HepG2 (cell line): ENCODE data around the gene CDC42EP5. TPM values are rescaled to one million over a fixed set of nuclear protein-coding genes. Genes with fewer than 3 reads are reported as not detected.

Source experiments
- ASH2L ChIP-seq: fragments of 300-600, 200-600 bp; sonication (generic); IDR thresholded peaks from 2 replicates; pipeline ENCODE4 v1.7.0; 2017; ENCODE audit warnings: low read depth, mild to moderate bottlenecking, moderate library complexity, mixed read lengths, low read length; ENCODE audit not compliant: insufficient read length
- ZNF747 ChIP-seq: sonication (generic); formaldehyde crosslinking; IDR thresholded peaks from 2 replicates; pipeline ENCODE4 v1.8.1; 2023; ENCODE audit warnings: missing genetic modification reagents, mild to moderate bottlenecking, borderline replicate concordance
- polyA plus RNA-seq, 8 experiments: library from polyadenylated mRNA; depleted of rRNA in 3 of 8; stranded (reverse) in 7 of 8; unstranded in 1 of 8; fragments of >200 nt; fragmentation: Illumina TruSeq in 4 of 8; extraction: Trizol in 4 of 8; gene quantifications; 2 replicates each; pipeline versions ENCODE4 v1.2.1 to v1.2.3, GENCODE V29; 2011 to 2016; ENCODE audit warnings: low read depth in 4 of 8, missing spikeins in 1 of 8, mixed read lengths in 1 of 8; ENCODE audit not compliant: insufficient read depth in 1 of 8
- total RNA-seq, 5 experiments: library from RNA; depleted of rRNA; stranded (reverse); fragments of >200 nt; fragmentation: Illumina TruSeq; extraction: Trizol; gene quantifications; 2 replicates each; pipeline ENCODE4 v1.2.3, GENCODE V29; 2016; ENCODE audit warnings: low read depth in 1 of 5
- TF ChIP-seq, protein P1 (sequence below): sonication (generic); formaldehyde crosslinking; conservative IDR thresholded peaks from 2 replicates; pipeline ENCODE4 v1.4.0; 2020; ENCODE audit warnings: mild to moderate bottlenecking, missing genetic modification reagents, moderate library complexity
- TF ChIP-seq, protein P2 (sequence below): sonication (generic); formaldehyde crosslinking; IDR thresholded peaks from 2 replicates; pipeline ENCODE4 v1.4.0; 2020; ENCODE audit warnings: mild to moderate bottlenecking, missing genetic modification reagents
- TF ChIP-seq, protein P3 (sequence below): IDR thresholded peaks from 2 replicates; pipeline ENCODE4 v1.6.1; 2012; ENCODE audit warnings: low read depth, low read length, improper control_type of control experiment

Gene CDC42EP5
- total and polyA plus RNA-seq, 2 of the 13 experiments (the other 11 are each of a cell fraction or from before 2014, with no cell fraction given), result 0.41 to 1.6 TPM

DNA sequence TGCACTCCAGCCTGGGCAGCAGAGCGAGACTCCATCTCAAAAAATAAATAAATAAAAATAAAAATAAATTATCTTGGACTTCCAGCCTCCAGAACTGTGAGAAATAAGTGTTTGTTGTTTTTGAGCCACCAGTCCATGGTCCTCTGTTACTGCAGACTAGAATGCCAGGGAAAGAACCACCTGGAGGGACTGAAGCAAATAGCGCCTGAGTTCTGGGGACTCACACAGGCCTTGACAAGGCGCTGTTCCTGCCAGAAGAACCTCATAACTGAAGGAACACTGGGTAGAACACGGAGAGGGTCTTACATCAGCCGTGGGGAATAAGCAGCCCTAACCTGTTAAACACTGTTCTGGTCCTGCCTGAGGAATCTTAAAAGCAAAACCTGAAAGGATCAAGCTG lies 32.5 kb downstream of the CDC42EP5 start (continued):
- TF ChIP-seq, protein P1, sequence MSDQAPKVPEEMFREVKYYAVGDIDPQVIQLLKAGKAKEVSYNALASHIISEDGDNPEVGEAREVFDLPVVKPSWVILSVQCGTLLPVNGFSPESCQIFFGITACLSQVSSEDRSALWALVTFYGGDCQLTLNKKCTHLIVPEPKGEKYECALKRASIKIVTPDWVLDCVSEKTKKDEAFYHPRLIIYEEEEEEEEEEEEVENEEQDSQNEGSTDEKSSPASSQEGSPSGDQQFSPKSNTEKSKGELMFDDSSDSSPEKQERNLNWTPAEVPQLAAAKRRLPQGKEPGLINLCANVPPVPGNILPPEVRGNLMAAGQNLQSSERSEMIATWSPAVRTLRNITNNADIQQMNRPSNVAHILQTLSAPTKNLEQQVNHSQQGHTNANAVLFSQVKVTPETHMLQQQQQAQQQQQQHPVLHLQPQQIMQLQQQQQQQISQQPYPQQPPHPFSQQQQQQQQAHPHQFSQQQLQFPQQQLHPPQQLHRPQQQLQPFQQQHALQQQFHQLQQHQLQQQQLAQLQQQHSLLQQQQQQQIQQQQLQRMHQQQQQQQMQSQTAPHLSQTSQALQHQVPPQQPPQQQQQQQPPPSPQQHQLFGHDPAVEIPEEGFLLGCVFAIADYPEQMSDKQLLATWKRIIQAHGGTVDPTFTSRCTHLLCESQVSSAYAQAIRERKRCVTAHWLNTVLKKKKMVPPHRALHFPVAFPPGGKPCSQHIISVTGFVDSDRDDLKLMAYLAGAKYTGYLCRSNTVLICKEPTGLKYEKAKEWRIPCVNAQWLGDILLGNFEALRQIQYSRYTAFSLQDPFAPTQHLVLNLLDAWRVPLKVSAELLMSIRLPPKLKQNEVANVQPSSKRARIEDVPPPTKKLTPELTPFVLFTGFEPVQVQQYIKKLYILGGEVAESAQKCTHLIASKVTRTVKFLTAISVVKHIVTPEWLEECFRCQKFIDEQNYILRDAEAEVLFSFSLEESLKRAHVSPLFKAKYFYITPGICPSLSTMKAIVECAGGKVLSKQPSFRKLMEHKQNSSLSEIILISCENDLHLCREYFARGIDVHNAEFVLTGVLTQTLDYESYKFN, result no peak
- TF ChIP-seq, protein P2, sequence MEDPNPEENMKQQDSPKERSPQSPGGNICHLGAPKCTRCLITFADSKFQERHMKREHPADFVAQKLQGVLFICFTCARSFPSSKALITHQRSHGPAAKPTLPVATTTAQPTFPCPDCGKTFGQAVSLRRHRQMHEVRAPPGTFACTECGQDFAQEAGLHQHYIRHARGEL, result no peak
- TF ChIP-seq, protein P3, sequence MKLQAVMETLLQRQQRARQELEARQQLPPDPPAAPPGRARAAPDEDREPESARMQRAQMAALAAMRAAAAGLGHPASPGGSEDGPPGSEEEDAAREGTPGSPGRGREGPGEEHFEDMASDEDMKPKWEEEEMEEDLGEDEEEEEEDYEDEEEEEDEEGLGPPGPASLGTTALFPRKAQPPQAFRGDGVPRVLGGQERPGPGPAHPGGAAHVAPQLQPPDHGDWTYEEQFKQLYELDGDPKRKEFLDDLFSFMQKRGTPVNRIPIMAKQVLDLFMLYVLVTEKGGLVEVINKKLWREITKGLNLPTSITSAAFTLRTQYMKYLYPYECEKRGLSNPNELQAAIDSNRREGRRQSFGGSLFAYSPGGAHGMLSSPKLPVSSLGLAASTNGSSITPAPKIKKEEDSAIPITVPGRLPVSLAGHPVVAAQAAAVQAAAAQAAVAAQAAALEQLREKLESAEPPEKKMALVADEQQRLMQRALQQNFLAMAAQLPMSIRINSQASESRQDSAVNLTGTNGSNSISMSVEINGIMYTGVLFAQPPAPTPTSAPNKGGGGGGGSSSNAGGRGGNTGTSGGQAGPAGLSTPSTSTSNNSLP, result no peak
- TF ChIP-seq ASH2L, result no peak
- no peak for TF ChIP-seq ZNF747 (CRISPR knock-in tag)
